Hematopoietic multipotent progenitor cell treated with erythropoietin and hydrocortisone succinate and interleukin-3 and kit ligand, for 6 days (in vitro differentiated cells): ENCODE data around the gene SCYL1.
A peak's percentile ranks its signal among the peaks of the same experiment; 100 is the strongest.
"Not testable (repeated sequence)": the region's sequence is repeated elsewhere in the genome, so short reads cannot be mapped to it uniquely, and the experiment has no call there.

Experiments used
- DNase-seq: peaks from one replicate; pipeline ENCODE4 v3.0.0-alpha.2; 2015

Gene SCYL1

GRCh38 chr11:65506290-65506771 lies 18.6 kb upstream of the SCYL1 start:
- peak; percentile 72 for DNase-seq

DNA sequence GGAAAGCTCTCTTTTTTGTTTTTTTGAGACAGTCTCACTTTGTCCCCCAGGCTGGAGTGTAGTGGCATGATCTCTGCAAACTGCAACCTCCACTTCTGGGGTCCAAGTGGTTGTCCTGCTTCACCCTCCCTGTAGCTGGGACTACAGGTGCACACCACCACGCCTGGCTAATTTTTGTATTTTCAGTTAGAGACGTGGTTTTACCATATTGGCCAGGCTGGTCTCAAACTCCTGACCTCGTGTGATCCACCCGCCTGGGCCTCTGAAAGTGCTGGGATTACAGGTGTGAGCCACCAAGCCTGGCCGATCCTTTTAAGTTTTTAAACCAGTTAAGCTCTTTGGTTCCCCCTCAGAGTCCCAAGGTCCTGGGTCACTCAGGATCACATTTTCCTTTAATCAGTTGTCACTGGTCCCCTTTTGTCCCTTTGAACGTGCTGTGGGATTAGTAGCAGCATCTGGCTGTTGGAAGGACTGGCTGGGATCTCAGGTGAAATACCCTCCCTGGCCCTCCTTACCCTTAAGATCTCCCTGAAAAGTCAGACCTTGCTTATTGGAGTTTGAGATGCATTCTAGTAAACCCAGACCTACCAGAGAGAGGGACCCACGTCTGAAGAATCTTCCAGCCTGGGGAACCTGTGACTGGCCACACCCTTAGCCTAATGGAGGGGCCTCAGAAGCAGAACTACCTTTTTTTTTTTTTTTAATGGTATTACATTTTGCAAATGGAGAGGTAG lies 17.9 kb upstream of the SCYL1 start:
- DNase-seq = peak; percentile 83

DNA sequence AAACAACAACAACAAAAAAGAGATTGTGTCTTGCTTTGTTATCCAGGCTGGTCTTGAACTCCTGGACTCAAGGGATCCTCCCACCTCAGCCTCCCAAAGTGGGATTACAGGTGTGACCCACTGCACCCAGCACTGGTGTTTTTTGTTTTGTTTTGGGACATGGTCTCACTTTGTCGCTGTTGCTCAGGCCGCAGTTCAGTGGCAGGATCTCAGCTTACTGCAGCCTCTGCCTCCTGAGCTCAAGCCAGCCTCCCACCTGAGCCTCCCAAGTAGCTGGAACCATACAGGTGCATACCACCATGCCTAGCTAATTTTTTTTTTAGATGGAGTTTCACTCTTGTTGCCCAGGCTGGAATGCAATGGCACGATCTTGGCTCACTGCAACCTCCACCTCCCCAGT lies 12.6 kb upstream of the SCYL1 start:
- DNase-seq = not testable (repeated sequence)

DNA sequence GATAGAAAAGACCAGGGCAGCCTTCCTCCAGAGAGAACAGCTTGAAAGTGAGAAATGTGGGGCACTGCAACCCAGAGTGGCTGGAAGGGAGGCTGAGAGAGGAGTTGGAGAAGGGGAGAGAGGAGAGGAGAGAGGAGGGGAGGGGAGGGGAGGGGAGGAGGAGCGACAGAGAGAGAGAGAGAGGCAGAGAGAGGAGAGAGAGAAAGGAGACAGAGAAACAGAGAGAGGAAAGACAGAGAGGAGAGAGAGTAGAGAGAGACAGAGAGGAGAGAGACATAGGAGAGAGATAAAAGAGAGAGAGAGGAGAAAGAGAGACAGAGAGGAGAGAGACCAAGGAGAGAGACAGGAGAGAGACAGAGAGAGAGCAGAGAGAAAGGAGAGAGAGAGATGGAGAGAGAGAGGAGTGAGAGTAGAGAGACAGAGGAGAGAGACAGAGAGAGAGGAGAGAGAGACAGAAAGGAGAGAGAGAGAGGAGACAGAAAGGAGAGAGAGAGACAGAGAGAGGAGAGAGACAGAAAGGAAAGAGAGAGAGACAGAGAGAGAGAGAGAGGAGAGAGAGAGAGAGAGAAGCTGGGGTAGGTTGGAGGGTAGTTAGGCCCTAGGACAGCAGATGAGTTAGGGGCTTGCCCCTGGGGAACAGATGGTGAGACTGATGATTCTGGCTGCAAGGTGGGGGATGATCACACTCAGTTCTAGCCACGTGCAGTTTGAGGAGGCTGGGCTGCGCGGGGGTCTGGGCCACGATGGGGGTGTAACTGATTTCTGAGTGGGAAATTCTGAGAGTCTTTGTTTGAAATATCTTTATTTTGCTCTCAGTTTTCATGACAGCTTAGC lies 8.5 kb upstream of the SCYL1 start:
- DNase-seq = no peak

GRCh38 chr11:65518941-65519549 lies 5.8 kb upstream of the SCYL1 start:
- DNase-seq = not testable (repeated sequence)

DNA sequence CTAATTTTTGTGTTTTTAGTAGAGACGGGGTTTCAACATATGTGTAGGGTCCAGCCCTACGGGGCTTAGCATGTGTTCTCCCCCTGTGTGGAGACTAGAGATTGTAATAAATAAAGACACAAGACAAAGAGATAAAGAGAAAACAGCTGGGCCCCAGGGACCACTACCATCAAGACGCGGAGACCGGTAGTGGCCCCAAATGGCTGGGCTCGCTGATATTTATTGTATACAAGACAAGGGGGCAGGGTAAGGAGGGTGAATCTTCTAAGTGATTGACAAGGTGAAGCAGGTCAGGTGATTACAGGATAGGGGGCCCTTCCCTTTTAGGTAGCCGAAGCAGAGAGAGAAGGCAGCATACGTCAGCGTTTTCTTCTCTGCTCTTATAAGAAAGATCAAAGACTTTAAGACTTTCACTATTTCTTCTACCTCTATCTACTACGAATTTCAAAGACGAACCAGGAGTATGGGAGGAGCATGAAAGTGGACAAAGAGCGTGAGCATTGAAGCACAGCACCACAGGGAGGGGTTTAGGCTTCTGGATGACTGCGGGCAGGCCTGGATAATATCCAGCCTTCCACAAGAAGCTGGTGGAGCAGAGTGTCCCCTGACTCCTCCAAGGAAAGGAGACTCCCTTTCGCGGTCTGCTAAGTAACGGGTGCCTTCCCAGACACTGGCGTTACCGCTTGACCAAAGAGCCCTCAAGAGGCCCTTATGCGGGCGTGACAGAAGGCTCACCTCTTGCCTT lies 2.9 kb upstream of the SCYL1 start:
- not testable (repeated sequence) for DNase-seq

DNA sequence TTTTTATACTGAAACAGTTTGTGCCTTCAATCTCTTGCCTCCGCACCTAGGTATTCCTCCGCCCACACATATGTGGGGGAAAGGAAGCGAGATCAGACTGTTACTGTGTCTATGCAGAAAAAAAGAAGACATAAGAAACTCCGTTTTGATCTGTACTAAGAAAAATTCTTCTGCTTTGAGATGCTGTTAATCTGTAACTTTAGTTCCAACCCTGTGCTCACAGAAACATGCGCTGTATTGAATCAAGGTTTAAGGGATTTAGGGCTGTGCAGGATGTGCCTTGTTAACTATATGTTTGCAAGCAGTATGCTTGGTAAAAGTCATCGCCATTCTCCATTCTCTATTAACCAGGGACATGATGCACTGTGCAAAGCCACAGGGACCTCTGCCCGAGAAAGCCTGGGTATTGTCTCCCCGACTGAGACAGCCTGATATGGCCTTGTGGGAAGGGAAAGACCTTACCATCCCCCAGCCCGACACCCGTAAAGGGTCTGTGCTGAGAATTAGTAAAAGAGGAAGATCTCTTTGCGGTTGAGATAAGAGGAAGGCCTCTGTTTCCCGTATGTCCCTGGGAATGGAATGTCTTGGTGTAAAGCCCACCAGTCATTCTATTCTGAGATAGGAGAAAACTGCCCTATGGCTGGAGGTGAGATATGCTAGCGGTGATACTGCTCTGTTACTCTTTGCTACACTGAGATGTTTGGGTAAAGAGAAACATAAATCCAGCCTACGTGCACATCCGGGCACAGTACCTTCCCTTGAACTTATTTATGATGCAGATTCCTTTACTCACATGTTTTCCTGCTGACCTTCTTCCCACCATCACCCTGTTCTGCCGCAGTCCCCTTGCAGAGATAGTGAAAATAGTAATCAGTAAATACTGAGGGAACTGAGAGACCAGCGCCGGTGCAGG lies 1.9 kb upstream of the SCYL1 start:
- DNase-seq = peak; percentile 83

GRCh38 chr11:65523631-65523968 lies 1.3 kb upstream of the SCYL1 start:
- not testable (repeated sequence) for DNase-seq

DNA sequence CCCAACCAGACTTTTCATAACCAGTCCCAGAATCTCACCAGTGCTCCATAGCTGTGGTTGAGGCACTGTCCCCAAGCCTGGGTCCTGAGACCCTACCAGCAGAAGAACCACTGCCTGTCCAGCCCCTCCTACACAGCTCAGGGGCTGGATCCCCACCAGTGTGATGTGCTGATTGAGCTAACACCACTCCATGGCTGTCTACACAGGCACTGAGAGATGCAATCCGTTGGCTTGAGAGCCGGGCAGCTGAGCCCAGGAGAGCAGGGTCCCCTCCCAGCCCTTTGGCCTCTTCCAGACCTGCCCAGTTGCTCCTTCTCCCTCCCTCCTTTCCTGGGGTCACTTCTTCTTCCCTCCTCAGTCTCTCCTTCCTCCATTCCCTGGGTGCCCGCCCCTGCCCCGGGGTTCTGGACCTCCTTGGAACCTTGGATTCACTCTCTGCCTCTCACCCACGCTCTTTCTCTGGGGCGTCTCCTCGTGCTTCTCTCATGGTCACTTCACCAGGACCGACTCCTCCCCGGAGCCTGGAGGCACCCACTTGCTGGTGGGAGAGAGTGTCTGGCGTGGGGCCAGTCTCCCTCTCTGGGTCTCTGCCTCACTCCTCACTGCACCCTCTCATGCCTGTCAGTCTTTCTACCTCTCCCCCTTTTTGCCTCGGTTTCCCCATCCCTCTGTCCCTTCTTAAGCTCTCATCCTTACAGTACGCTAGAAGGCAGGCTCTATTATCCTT lies 706 bp upstream of the SCYL1 start:
- no peak for DNase-seq

DNA sequence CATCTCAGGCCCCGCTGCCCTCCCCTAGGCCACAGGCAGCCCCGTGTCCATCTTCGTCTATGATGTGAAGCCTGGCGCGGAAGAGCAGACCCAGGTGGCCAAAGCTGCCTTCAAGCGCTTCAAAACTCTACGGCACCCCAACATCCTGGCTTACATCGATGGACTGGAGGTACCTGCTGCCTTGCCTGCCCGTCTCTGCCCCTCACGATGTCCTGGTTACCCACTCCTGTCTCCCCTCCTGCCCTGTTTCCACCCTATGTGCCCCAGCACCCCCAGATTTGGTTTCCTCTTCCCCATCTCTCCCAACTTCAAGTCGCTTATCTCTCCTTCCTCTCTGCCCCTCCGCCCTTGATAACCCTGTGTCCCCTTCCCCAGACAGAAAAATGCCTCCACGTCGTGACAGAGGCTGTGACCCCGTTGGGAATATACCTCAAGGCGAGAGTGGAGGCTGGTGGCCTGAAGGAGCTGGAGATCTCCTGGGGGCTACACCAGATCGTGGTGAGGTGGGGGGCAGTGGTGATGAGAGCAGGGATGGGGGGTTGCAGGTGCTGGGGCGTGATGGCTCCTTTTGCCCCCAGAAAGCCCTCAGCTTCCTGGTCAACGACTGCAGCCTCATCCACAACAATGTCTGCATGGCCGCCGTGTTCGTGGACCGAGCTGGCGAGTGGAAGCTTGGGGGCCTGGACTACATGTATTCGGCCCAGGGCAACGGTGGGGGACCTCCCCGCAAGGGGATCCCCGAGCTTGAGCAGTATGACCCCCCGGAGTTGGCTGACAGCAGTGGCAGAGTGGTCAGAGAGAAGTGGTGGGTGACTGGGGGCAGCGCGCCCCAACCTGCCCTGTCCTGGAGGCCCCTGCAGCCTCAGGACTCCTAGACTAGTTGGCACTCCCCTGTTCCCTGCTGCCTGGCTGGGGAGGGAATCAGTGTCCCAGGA lies 930 bp downstream of the SCYL1 start:
- peak; percentile 42 for DNase-seq

DNA sequence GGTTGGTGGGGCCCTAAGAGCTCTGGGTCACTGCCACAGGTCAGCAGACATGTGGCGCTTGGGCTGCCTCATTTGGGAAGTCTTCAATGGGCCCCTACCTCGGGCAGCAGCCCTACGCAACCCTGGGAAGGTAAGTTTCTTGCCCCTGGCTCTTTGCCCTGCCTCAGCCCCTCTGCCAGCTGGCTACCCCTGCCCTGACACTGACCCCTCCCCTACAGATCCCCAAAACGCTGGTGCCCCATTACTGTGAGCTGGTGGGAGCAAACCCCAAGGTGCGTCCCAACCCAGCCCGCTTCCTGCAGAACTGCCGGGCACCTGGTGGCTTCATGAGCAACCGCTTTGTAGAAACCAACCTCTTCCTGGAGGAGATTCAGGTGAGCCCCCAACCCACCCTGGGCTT lies 1.9 kb downstream of the SCYL1 start:
- no peak for DNase-seq

DNA sequence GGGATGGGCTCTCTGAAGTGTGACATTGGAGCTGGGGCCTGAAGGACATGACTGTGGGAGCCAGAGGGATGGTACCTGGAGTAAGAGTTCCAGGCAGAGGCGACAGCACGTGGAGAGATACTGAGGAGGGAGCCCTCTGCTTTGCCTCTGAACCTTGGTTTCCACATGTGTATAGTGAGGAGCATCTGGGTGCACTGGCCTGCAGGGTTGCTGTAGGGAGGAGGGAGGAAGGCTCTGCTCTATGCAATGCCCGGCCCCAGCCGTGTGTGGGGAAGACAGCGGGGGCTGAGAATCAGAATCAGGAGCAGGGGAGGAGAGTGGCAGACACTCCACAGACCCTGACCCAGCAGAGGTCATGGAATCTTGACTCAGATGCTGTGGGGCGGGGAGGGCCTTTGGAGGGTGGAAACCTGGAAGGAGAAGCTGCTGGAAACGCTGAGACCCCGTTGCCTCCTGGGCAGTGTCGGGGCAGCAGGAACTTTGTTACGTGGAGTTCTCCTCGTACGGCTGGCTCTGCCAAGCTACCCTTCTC lies 4.0 kb downstream of the SCYL1 start:
- no peak for DNase-seq

DNA sequence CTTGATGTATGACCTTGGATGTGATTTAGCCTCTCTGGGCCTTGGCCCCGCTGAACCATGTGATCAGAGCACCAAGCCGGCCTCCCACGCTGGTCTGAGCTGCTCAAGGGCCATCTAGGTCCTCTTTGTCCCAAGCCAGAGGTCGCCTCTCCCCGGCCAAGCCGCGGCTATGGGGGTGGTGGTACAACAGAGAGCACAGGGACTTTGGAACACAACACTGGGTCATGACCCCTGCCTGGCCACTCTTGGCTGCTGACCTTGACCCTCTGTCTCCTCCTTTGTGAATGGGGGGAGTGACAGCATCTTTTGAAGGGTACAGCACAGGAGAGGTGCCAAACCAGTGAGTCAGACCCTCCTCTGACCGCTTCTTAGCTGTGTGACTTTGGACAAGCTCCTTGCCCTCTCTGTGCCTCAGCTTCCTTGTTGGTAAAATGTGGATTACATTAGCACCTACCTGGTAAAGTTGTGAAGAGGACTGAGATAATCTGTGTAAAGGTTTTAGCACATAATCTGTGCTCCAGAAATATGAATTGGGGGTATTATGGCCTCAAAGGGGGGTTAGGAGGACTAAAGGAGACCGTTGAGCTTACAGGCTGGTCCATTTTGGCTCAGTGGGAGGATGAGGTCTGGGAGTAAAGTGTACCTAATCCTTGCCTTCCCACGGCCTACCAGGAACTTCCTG lies 4.7 kb downstream of the SCYL1 start:
- DNase-seq = no peak

GRCh38 chr11:65530157-65530496 lies 5.2 kb downstream of the SCYL1 start:
- peak; percentile 73 for DNase-seq

DNA sequence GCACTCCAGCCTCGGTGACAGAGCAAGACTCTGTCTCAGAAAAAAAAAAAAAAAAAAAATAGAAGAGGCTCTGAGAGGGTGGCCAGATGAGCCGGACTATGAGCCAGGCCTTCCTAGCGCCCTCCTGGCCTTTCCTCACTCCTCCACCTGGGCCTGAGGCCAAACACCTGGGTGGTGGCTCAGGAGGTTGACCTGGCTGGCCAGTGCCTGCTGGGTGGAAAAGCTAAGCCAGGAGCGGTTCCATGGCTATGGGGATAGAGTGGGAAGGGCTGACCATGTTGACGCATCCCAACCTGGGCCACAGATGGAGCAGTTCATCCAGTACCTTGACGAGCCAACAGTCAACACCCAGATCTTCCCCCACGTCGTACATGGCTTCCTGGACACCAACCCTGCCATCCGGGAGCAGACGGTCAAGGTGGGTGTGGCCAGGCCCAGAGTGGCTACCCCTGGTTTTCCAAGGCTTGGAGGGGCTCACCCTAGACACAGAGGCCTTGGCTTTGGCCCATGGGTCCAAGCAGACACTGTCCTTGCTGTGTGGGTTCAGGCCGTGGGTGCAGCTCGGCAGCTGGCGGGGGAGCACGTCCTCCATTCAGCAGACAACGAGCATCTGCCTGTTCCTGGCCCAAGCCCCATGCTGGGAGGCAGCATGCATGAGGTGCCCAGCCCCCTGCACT lies 7.6 kb downstream of the SCYL1 start:
- DNase-seq = no peak

DNA sequence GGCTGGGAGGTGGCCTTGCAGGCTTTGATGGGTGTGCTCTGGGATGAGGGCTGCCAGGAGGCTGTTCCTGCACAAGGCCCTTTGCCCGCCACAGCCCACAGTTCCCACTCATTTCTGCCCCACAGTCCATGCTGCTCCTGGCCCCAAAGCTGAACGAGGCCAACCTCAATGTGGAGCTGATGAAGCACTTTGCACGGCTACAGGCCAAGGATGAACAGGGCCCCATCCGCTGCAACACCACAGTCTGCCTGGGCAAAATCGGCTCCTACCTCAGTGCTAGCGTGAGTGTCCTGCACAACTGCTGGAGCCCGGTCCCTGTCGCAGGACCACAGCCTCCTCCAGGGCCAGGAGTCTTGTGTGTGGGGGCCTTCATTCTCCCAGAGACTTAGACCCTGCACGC lies 10.2 kb downstream of the SCYL1 start:
- DNase-seq = no peak

DNA sequence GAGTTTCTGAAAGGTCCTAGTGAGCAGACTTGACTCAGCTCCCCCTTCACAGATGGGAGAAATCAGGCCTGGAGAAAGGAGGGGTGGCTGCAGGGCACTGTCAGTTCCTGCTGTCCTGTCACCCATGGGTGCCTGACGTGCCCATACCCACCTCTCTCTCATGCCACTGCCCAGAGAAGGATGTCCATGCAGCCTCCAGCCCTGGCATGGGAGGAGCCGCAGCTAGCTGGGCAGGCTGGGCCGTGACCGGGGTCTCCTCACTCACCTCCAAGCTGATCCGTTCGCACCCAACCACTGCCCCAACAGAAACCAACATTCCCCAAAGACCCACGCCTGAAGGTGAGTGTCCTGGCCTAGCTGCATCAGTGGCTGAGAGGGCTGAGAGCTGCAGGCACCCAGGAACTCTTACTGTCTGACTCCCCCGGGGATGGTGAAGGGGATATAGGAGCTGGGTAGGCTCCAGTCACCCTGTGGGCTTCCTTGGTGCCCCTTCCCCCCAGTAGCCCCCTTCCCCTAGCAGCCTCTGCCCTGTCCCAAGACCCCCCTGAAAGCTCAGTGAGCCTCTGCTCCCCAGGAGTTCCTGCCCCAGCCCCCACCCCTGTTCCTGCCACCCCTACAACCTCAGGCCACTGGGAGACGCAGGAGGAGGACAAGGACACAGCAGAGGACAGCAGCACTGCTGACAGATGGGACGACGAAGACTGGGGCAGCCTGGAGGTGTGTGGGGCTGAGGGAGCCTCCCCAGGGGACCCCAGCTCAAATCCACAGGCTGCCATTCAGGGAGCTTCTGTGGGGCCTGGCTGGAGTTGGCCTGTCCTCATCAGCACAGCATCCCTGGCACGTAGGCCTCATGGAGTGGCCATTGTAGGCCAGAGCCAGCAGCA lies 11.8 kb downstream of the SCYL1 start:
- DNase-seq = no peak

GRCh38 chr11:65537296-65537597 lies 12.4 kb downstream of the SCYL1 start:
- no peak for DNase-seq
